BE2C (cell line): ENCODE results near the gene CD2. TPM values are rescaled to one million over a fixed set of nuclear protein-coding genes. Genes with fewer than 3 reads are reported as not detected.

Experiments used
- DNase-seq: peaks from one replicate; pipeline ENCODE4 v3.0.0-alpha.2; 2020
- H3K27me3 ChIP-seq: fragments of 250-450 bp; sonication (Bioruptor Pico); 2 replicates; pipeline ENCODE4 v1.5.1; 2020; ENCODE audit warnings: mild to moderate bottlenecking
- H3K36me3 ChIP-seq: fragments of 250-450 bp; sonication (Bioruptor Pico); 2 replicates; pipeline ENCODE4 v1.5.1; 2020; ENCODE audit warnings: mild to moderate bottlenecking
- H3K4me1 ChIP-seq: fragments of 250-450 bp; sonication (Bioruptor Pico); 2 replicates; pipeline ENCODE4 v1.5.1; 2020
- H3K4me3 ChIP-seq: 2 replicates; pipeline ENCODE4 v1.5.1; 2011; ENCODE audit warnings: low read depth, low read length
- H3K9me3 ChIP-seq: fragments of 250-450 bp; sonication (Bioruptor Pico); 2 replicates; pipeline ENCODE4 v1.5.1; 2020
- polyA plus RNA-seq: library from polyadenylated mRNA; unstranded; fragments of >200 nt; gene quantifications from one replicate; pipeline ENCODE4 v1.2.1, GENCODE V29; 2012; ENCODE audit warnings: low read depth, missing spikeins; ENCODE audit not compliant: insufficient read length, insufficient read depth
- TF ChIP-seq, protein P1 (sequence below): IDR thresholded peaks from 2 replicates; pipeline ENCODE4 v1.5.1; 2012; ENCODE audit warnings: mild to moderate bottlenecking, low read depth, low read length

CD2 gene, protein sequence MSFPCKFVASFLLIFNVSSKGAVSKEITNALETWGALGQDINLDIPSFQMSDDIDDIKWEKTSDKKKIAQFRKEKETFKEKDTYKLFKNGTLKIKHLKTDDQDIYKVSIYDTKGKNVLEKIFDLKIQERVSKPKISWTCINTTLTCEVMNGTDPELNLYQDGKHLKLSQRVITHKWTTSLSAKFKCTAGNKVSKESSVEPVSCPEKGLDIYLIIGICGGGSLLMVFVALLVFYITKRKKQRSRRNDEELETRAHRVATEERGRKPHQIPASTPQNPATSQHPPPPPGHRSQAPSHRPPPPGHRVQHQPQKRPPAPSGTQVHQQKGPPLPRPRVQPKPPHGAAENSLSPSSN
- not detected for polyA plus RNA-seq

DNA sequence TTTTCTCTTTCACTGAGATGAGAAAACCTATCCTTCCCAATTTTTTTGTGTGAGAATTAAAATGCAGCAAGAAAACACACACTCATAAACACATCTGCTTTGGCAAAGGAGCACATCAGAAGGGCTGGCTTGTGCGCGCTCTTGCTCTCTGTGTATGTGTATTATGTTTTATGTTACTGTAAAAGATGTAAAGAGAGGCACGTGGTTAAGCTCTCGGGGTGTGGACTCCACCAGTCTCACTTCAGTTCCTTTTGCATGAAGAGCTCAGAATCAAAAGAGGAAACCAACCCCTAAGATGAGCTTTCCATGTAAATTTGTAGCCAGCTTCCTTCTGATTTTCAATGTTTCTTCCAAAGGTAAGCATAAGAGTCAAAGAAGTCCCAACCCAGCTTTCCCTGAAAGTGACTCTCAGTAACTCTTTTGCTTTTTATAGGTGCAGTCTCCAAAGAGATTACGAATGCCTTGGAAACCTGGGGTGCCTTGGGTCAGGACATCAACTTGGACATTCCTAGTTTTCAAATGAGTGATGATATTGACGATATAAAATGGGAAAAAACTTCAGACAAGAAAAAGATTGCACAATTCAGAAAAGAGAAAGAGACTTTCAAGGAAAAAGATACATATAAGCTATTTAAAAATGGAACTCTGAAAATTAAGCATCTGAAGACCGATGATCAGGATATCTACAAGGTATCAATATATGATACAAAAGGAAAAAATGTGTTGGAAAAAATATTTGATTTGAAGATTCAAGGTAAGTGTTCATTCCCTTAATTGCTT lies at the start of gene CD2:
Gene CD2, plus strand, starts transcription at position 233 of the 780 bp plus-strand sequence. Its CDS starts 63 bp downstream, at position 296.
- Histone ChIP-seq H3K36me3 (no peaks in the 10 kb centered on the region), H3K4me3 (no peak within 1 kb of the TSS), H3K27me3 (no peaks in the 10 kb centered on the region), H3K9me3 (no peaks in the 10 kb centered on the region), H3K4me1 (no peaks in the 10 kb centered on the region)
- no peak for DNase-seq
- TF ChIP-seq, protein P1, sequence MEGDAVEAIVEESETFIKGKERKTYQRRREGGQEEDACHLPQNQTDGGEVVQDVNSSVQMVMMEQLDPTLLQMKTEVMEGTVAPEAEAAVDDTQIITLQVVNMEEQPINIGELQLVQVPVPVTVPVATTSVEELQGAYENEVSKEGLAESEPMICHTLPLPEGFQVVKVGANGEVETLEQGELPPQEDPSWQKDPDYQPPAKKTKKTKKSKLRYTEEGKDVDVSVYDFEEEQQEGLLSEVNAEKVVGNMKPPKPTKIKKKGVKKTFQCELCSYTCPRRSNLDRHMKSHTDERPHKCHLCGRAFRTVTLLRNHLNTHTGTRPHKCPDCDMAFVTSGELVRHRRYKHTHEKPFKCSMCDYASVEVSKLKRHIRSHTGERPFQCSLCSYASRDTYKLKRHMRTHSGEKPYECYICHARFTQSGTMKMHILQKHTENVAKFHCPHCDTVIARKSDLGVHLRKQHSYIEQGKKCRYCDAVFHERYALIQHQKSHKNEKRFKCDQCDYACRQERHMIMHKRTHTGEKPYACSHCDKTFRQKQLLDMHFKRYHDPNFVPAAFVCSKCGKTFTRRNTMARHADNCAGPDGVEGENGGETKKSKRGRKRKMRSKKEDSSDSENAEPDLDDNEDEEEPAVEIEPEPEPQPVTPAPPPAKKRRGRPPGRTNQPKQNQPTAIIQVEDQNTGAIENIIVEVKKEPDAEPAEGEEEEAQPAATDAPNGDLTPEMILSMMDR, result no peak

DNA sequence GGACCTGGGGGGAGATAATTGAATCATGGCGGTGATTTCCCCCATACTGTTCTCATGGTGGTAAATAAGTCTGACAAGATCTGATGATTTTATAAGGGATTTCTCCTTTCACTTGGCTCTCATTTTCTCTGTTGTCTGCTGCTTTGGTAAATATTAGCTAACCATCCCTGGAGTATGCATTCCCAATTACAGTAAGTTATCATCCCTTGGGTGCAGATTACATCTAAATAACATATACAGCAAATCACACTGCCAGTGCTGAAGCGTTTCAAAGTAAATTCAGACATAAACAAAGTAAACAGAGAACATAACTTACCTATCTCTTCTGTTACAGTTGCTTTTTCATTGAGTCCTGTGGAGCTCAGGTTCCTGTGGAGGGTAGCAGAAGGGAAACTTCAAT lies 48.1 kb upstream of the CD2 start:
- Histone ChIP-seq H3K4me3 (no peak overlapping the region), H3K36me3 (no peaks in the 10 kb centered on the region), H3K9me3 (no peaks in the 10 kb centered on the region), H3K27me3 (no peaks in the 10 kb centered on the region), H3K4me1 (peaks cover 15% of the 10 kb centered on the region)
- TF ChIP-seq, protein P1, result no peak
- DNase-seq, result no peak

DNA sequence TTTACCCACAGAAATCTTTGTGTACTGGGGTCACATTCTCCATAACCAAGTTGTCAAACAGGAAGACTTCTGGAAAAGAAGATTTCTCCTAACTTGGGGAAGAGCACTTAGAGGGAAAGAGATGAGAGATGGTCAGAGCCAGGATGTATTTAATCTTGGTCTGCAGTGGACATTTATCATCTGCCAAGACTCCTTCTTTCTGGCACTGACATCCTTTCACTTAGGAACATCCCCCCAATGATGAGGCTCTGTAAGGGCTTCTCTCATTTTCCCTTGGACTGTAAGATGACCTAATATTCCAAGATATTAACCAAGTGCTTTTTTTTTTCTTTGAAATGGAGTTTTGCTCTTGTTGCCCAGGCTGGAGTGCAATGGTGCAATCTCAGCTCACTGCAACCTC lies 47.4 kb upstream of the CD2 start:
- Histone ChIP-seq H3K4me1 (peaks cover 19% of the 10 kb centered on the region), H3K36me3 (no peaks in the 10 kb centered on the region), H3K4me3 (no peak overlapping the region), H3K9me3 (no peaks in the 10 kb centered on the region), H3K27me3 (no peaks in the 10 kb centered on the region)
- no peak for DNase-seq
- TF ChIP-seq, protein P1, result no peak

DNA sequence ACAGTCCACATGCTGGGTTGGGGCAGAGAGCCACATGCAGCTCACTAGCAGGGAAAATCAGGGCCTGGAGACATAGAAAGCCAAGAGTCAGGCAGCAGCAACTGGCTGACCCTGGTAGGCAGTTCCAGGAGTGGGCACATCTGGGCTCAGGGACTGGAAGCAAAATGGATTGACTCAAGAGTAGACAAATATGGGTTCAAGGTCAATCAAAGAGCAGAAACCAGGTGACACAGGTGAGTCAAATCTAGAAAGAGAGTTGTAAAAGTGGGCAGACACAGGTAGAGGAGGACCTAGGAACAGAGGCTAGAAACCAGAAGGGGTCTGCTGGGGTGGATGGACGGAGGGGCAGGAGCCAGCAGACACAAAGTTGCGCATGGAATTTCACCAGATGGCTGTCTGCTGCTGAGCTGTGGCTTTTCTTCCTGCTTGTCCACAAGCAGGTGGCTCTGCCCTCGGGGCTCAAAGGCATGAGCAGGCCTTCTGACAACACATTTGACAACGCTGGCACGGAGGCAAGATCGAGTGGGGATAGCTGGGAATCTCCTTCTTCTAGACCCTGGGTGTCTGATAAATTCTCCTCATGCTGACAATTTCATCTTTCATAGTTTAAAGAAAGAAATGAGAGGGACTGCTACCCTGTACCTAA lies 45.9 kb upstream of the CD2 start:
- H3K9me3 ChIP-seq, result no peaks in the 10 kb centered on the region
- no peaks in the 10 kb centered on the region for H3K36me3 ChIP-seq
- H3K27me3 ChIP-seq, result no peaks in the 10 kb centered on the region
- no peak overlapping the region for H3K4me3 ChIP-seq
- TF ChIP-seq, protein P1, result no peak
- peaks cover 19% of the 10 kb centered on the region for H3K4me1 ChIP-seq
- DNase-seq, result peak; percentile 89

DNA sequence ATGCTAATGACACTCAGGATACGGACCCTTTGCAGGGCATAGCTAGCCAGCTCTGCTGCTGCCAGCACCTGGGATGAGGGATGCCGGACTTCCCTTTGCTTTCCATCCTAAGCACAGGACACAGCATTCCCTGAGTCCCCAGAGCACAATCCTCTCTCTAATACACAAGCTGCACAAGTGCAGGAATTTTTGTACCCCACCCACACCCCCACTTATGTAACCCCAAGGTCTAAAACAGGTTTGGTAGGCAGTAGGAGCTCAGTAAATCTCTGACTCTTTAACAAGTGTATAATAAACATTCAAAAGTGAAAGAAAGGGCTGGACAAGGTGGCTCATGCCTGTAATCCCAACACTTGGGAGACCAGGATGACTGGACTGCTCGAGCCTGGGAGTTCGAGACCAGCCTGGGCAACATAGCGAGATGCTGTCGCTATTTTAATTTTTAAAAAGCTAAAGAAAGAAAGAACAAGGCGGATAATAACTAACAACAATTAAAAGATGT lies 44.5 kb upstream of the CD2 start:
- Histone ChIP-seq H3K4me1 (peaks cover 19% of the 10 kb centered on the region), H3K4me3 (no peak overlapping the region), H3K27me3 (no peaks in the 10 kb centered on the region), H3K9me3 (no peaks in the 10 kb centered on the region), H3K36me3 (no peaks in the 10 kb centered on the region)
- TF ChIP-seq, protein P1, result no peak
- no peak for DNase-seq
